Progenitor cell of endocrine pancreas (in vitro differentiated cells): Measurements from ENCODE around the gene CCDC126. TPM values are rescaled to one million over a fixed set of nuclear protein-coding genes. Genes with fewer than 3 reads are reported as not detected.

ENCODE experiments used
- DNase-seq: peaks from one replicate; pipeline ENCODE4 v3.0.0; 2021; ENCODE audit warnings: low spot score; ENCODE audit not compliant: unreplicated experiment
- H3K27ac Mint-ChIP-seq: 2 replicates; pipeline ENCODE4 v1.8.0; 2021; ENCODE audit warnings: mild to moderate bottlenecking, moderate library complexity, mixed read lengths
- H3K27me3 Mint-ChIP-seq: 2 replicates; pipeline ENCODE4 v1.8.0; 2021; ENCODE audit warnings: mixed read lengths
- H3K36me3 Mint-ChIP-seq: 2 replicates; pipeline ENCODE4 v1.8.0; 2022; ENCODE audit warnings: mixed read lengths; ENCODE audit not compliant: insufficient read depth
- H3K4me1 Mint-ChIP-seq: 2 replicates; pipeline ENCODE4 v1.8.0; 2021; ENCODE audit warnings: low read depth, mixed read lengths
- H3K4me3 Mint-ChIP-seq: 2 replicates; pipeline ENCODE4 v1.8.0; 2021; ENCODE audit warnings: low read depth, mild to moderate bottlenecking, moderate library complexity, mixed read lengths
- H3K9me3 Mint-ChIP-seq: 2 replicates; pipeline ENCODE4 v1.8.0; 2021; ENCODE audit warnings: low read depth, mixed read lengths
- total RNA-seq: library from RNA; stranded (reverse); gene quantifications from 2 replicates; pipeline ENCODE4 v1.2.1, GENCODE V29; 2021
- TF ChIP-seq, protein P1 (sequence below): fragments of 200-600 bp; sonication (generic); IDR thresholded peaks from one replicate; pipeline ENCODE4 v1.5.0; 2021; ENCODE audit warnings: antibody characterized with exemption, mild to moderate bottlenecking; ENCODE audit not compliant: unreplicated experiment

The CCDC126 gene
- total RNA-seq, 1 donor from 2014 or later, result 21.3 TPM

DNA sequence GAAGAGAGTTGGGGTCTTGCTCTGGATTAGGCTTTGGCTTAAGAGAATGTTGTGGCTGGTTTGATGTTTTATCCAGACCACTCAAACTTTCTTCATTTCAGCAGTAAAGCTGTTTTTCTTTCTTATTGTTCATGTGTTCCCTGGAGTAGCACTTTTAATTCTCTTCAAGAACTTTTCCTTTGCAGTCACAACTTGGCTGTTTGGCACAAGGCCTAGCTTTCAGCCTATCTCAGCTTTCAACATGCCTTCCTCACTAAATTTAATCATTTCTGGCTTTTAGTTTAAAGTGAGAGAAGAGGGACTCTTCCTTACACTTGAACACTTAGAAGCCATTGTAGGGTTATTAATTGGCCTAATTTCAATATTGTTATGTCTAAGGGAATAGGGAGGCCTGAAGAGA is 18.1 kb downstream of the CCDC126 start:
- TF ChIP-seq, protein P1, sequence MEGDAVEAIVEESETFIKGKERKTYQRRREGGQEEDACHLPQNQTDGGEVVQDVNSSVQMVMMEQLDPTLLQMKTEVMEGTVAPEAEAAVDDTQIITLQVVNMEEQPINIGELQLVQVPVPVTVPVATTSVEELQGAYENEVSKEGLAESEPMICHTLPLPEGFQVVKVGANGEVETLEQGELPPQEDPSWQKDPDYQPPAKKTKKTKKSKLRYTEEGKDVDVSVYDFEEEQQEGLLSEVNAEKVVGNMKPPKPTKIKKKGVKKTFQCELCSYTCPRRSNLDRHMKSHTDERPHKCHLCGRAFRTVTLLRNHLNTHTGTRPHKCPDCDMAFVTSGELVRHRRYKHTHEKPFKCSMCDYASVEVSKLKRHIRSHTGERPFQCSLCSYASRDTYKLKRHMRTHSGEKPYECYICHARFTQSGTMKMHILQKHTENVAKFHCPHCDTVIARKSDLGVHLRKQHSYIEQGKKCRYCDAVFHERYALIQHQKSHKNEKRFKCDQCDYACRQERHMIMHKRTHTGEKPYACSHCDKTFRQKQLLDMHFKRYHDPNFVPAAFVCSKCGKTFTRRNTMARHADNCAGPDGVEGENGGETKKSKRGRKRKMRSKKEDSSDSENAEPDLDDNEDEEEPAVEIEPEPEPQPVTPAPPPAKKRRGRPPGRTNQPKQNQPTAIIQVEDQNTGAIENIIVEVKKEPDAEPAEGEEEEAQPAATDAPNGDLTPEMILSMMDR, result no peak
- H3K36me3 Mint-ChIP-seq, result peaks cover 64% of the 10 kb centered on the region
- no peaks in the 10 kb centered on the region for H3K27me3 Mint-ChIP-seq
- no peak for DNase-seq
- H3K4me3 Mint-ChIP-seq, result no peak overlapping the region
- H3K9me3 Mint-ChIP-seq, result peaks cover 30% of the 10 kb centered on the region
- H3K4me1 Mint-ChIP-seq, result no peaks in the 10 kb centered on the region
- H3K27ac Mint-ChIP-seq, result no peak overlapping the region

DNA sequence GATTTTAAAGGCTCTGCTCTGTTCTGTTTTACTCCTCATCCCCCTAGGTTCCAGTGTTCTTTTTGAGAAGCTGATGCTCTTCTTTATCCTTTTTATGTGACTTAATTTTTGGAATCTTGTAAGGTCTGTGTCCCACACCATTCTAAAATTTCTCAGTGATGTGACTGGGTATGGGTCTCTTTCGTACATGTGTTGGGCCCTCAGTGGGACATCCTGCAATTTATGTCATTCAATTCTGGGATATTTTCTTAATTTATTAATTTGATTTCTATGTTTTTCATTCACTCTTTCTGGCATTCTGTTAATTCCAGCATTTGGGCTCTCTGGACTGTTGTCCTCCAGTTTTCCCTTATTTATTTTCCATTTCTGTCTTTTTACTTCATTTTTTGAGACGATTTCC is 19.4 kb downstream of the CCDC126 start:
- Mint-ChIP-seq H3K36me3 (peaks cover 58% of the 10 kb centered on the region), H3K4me3 (no peak overlapping the region), H3K27ac (no peak overlapping the region), H3K27me3 (no peaks in the 10 kb centered on the region), H3K4me1 (no peaks in the 10 kb centered on the region), H3K9me3 (peaks cover 30% of the 10 kb centered on the region)
- DNase-seq, result no peak
- TF ChIP-seq, protein P1, result no peak

DNA sequence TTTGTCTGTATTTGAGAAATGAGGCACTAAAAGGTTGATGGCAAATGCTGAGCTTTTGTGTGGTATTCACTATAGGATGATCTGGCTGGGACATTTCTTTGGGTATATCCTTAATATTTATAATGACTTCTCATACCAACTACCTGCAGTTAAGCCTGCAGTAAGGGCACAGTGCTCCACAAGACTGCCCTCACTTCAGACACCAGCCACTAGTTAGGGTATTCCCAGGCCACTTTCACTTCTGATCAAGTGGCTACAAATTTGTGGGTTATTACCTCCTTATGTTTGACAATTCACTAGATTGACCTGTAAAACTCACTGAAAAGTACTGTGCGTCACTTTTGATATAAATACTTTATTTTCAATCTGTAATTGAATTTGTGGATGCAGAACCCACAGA is 20.3 kb downstream of the CCDC126 start:
- Mint-ChIP-seq H3K9me3 (peaks cover 30% of the 10 kb centered on the region), H3K4me3 (no peak overlapping the region), H3K27me3 (no peaks in the 10 kb centered on the region), H3K27ac (no peak overlapping the region), H3K4me1 (no peaks in the 10 kb centered on the region), H3K36me3 (peaks cover 55% of the 10 kb centered on the region)
- DNase-seq, result no peak
- TF ChIP-seq, protein P1, result no peak

DNA sequence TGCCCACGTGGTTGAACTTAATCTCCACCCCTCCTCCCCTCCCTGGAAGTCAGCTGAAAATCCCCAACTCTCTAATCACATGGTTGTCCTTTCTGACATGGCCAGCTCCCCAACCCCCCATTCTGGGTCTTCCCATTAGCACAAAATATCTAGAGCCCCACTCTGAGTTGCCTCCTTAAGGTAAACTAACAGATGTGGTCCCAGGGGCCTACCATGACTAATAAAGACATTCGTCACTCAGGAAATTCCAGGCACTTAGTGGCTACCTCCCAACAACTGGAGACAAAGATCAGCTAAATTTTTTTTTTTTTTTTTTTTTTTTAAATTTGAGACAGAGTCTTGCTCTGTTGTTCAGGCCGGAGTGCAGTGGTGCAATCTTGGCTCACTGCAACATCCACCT is 21.1 kb downstream of the CCDC126 start:
- H3K27me3 Mint-ChIP-seq, result no peaks in the 10 kb centered on the region
- H3K9me3 Mint-ChIP-seq, result peaks cover 30% of the 10 kb centered on the region
- TF ChIP-seq, protein P1, result no peak
- DNase-seq, result no peak
- no peaks in the 10 kb centered on the region for H3K4me1 Mint-ChIP-seq
- H3K36me3 Mint-ChIP-seq, result peaks cover 52% of the 10 kb centered on the region
- no peak overlapping the region for H3K4me3 Mint-ChIP-seq
- H3K27ac Mint-ChIP-seq, result no peak overlapping the region

DNA sequence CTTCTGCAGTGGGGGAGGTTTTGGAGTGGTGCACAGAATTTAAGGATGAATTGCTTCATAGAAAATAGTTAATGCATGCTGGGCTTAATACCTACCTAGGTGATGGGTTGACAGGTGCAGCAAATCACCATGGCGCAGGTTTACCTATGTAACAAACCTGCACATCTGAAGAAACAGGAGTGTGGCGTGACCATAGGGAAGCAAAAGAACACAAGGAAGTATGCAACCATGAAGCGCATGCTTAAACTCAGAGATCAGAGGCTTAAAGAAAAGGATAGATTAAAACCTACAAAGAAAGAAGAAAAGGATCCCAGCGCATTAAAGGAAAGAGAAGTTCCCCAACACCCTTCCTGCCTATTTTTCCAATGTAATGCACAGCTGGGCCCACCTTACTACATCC is 22.0 kb downstream of the CCDC126 start:
- no peak for DNase-seq
- H3K27ac Mint-ChIP-seq, result no peak overlapping the region
- TF ChIP-seq, protein P1, result no peak
- peaks cover 30% of the 10 kb centered on the region for H3K9me3 Mint-ChIP-seq
- no peaks in the 10 kb centered on the region for H3K27me3 Mint-ChIP-seq
- no peak overlapping the region for H3K4me3 Mint-ChIP-seq
- H3K4me1 Mint-ChIP-seq, result no peaks in the 10 kb centered on the region
- H3K36me3 Mint-ChIP-seq, result peaks cover 45% of the 10 kb centered on the region
